ENCODE data around the gene CRABP2. TPM values are rescaled to one million over a fixed set of nuclear protein-coding genes. Genes with fewer than 3 reads are reported as not detected.

Gene CRABP2
- total RNA-seq, 1 donor from 2014 or later: 229 TPM

GRCh38 chr1:156655151-156655903 is 50.1 kb downstream of the CRABP2 start:
- DNase-seq (ENCODE audit: low spot score): no peak

GRCh38 chr1:156654700-156655099 is 50.7 kb downstream of the CRABP2 start:
- no peak for DNase-seq (ENCODE audit: low spot score)

DNA sequence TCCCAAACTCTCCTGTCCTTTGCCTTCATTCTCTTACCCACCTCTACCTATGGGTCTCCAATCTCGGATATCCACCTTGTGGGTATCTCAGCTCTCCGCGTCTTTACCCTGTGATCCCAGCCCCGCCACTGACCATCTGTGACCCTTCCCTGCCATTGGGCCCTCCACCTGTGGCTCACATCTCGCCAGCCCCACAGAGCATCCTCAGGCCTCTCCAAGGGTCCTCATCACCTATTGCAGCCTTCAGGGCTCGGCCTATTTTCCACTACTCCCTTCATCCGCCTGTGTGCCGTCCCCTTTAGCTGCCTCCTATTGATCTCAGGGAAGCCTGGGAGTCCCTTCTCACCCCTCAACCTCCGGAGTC is 52.4 kb downstream of the CRABP2 start:
- DNase-seq (ENCODE audit: low spot score): no peak

GRCh38 chr1:156652131-156652991 is 53.0 kb downstream of the CRABP2 start:
- DNase-seq (ENCODE audit: low spot score): no peak

Other genes with a start within 250 kb of the CRABP2 start
- 55.3 TPM for gene MEF2D, start 204.8 kb downstream of the CRABP2 start, total RNA-seq
- gene IQGAP3, start 133.0 kb downstream of the CRABP2 start, total RNA-seq: 0.68 TPM
- gene TTC24, start 125.9 kb downstream of the CRABP2 start, total RNA-seq: not detected
- 119 TPM for gene NAXE, start 113.8 kb downstream of the CRABP2 start, total RNA-seq
- gene GPATCH4, start 104.1 kb downstream of the CRABP2 start, total RNA-seq: 42.5 TPM
- 5.6 TPM for gene HAPLN2, start 86.2 kb downstream of the CRABP2 start, total RNA-seq
- gene BCAN, start 63.5 kb downstream of the CRABP2 start, total RNA-seq: 1.1 TPM
- gene NES, start 28.2 kb downstream of the CRABP2 start, total RNA-seq: 42.4 TPM
- gene METTL25B, start 22.9 kb upstream of the CRABP2 start, total RNA-seq: 49.5 TPM
- 42.7 TPM for gene ISG20L2, start 23.2 kb upstream of the CRABP2 start, total RNA-seq
- 91.6 TPM for gene MRPL24, start 35.5 kb upstream of the CRABP2 start, total RNA-seq
- 151 TPM for gene HDGF, start 46.1 kb upstream of the CRABP2 start, total RNA-seq
- gene PRCC, start 62.0 kb upstream of the CRABP2 start, total RNA-seq: 70.9 TPM
- gene SH2D2A, start 111.3 kb upstream of the CRABP2 start, total RNA-seq: 6.7 TPM
- 0.13 TPM for gene INSRR, start 153.5 kb upstream of the CRABP2 start, total RNA-seq
- gene NTRK1, start 155.3 kb upstream of the CRABP2 start, total RNA-seq: 1.7 TPM
- gene PEAR1, start 188.1 kb upstream of the CRABP2 start, total RNA-seq: 10.0 TPM
- gene LRRC71, start 215.0 kb upstream of the CRABP2 start, total RNA-seq: not detected

All from ureter (tissue), 1 donor.